Embryonic facial prominence (tissue), 1 donor: ENCODE results near the gene NPC1.
"Not testable (repeated sequence)": the region's sequence is repeated elsewhere in the genome, so short reads cannot be mapped to it uniquely, and the experiment has no call there.

ENCODE experiments used
- DNase-seq: peaks from one replicate; pipeline ENCODE4 v3.0.0-alpha.2; 2016; ENCODE audit errors: extremely low spot score

The NPC1 gene

DNA sequence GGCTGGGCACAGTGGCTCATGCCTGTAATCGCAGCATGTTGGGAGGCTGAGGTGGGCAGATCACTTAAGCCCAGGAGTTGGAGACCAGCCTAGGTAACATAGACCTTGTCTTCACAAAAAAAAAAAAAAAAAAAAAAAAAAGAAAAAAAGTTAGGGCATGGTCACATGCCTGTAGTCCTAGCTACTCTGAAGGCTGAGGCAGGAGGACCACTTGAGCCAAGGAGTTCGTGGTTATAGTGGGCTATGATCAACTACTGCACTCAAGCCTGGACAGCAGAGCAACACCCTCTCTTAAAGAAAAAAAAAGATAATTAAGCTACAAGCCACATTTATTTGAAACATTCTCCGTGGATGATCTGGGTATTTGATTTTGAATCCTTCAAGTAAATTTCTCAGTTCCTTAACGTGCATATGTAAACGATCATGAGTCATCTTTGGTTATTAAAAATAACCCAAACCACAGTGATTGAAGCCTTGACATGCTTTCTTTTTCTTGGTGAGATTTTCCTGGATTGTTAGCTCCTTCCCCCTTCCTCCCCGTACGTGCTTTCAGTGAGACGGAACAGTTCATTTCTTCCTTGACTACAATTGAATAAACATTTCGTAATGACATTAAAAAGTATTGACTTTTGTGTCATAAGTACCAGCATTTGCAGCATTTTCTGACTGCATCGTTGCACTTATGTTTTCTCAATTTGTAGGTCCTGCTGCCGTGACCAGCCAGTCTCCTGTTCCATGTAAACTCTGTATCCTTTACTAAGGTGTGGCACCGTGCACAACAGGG, 62.7 kb downstream of the NPC1 start:
- no peak for DNase-seq

DNA sequence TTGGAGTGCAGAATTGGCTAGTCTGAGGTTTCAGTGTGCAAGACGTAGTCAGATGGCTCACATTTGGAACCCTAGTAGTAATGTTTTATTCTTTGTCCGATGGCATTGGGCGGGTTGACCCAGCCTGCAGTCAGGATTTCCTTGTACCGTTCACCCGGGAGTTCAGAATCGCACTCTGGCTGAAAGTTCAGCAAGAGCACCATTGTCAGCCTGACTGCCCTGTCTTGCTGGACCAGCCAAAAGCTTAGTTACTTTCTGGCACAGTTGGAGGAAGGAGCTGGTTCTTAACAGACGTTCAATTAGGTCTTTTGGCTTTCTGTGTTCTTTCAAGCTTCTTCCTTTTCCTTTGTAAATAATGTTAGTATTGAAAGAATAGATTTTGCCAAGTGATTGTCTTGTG, 64.4 kb downstream of the NPC1 start:
- no peak for DNase-seq

DNA sequence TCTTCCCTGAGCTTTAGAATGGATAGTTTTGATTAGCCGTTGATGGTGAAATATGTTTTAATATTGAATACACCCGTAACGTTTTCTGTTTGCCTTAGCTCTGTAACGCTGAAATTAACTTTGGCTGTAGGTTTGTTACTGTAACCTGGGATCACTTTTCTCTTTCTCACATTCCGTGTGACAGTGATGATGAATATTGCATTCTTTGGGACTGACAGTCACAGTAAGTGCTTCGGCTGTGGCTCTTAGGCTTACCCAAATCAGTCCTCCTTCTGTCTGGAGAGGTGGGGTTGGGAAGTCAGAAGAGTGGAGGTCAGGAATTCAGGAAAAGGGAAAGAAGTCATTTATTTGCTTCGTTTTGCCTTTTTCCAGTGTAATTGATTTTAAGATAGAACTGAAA, 65.0 kb downstream of the NPC1 start:
- DNase-seq = no peak

DNA sequence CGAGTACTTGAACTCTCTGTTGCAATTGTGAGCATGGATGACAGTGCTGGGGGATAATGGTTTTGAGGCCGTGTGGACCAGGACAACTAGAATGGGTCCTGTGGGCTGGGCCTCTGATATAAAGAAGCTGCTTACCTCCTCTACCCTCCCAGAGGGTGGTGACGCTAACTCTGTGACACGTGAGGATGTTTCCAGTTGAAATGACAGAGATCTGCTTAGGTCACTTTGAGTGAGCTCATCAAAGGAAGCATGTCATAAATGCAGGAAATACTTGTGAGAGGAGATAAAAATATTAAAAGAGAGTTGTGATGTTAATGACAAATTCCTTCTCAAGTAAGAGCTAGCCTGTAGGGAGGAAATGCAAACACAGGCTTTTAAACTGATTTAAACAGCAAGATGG, 66.6 kb downstream of the NPC1 start:
- no peak for DNase-seq

DNA sequence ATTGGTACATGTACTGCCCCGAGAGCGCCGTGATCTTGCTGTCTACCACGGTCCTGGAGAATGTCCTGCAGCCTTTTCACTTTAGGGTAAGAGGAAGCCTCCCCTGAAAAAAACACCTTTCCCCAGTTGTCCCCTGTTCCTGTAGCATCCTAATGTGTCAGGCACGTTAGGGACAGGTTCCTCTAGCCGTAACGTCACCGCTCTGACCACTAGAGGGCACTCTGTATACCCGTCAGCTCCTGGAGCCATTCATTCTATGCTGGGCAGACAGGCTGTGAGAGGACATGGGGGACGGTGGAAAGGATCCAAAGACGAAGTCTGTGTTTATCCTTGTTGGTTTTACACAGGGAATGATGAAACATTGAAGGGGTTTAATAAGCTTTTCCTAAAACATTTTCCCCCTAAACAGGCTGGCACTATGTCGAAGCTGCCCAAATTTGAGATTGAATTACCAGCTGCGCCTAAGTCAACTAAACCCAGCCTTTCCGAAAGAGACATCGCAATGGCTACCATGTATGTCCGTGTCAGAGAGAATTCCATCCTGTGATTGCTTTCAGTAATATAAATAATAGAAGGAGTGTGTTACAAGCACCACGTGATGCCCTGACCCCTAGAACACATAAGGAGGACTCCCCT, 70.3 kb downstream of the NPC1 start:
- peak; percentile 37 for DNase-seq

GRCh38 chr18:23512641-23513040, 73.7 kb downstream of the NPC1 start:
- no peak for DNase-seq

GRCh38 chr18:23512216-23512615, 74.1 kb downstream of the NPC1 start:
- not testable (repeated sequence) for DNase-seq

GRCh38 chr18:23510923-23511322, 75.4 kb downstream of the NPC1 start:
- not testable (repeated sequence) for DNase-seq

DNA sequence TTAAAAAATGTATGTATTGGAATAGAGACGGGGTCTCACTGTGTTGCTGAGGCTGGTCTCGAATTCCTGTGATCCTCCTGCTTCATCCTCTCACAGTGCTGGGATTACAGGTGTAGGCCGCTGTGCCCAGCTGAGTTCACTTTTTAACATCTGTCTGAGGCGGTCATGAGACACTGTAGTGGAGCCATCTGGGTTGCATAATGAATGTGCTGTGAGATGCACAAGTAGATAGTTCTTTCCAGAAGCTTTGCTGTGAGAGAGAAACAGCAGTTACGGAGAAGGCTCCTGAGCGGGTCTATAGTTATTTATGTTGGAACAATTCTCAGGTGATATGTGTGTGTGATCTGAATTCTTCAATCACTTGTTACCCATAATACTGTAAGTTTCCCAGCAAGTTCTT, 79.9 kb downstream of the NPC1 start:
- DNase-seq = no peak

GRCh38 chr18:23504720-23505119, 81.6 kb downstream of the NPC1 start:
- no peak for DNase-seq

DNA sequence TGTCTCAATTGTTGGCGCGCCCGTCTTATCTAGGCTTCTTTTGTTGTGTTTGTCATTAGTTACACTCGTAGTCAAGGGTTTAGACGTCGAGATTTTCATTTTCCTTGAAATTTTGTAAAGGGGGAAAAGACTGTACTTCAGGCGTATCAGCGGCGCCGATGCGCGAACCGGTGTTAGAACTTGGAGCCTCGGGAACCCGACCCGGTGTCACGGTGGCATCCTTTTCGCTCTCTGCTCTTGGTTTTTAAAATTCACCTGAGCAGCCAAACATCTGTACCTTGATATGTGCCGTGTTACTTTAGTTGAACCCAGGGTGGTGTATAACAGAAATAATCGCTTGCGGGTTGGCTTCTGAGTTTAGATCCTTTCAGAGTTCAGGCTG, 82.4 kb downstream of the NPC1 start:
- no peak for DNase-seq

DNA sequence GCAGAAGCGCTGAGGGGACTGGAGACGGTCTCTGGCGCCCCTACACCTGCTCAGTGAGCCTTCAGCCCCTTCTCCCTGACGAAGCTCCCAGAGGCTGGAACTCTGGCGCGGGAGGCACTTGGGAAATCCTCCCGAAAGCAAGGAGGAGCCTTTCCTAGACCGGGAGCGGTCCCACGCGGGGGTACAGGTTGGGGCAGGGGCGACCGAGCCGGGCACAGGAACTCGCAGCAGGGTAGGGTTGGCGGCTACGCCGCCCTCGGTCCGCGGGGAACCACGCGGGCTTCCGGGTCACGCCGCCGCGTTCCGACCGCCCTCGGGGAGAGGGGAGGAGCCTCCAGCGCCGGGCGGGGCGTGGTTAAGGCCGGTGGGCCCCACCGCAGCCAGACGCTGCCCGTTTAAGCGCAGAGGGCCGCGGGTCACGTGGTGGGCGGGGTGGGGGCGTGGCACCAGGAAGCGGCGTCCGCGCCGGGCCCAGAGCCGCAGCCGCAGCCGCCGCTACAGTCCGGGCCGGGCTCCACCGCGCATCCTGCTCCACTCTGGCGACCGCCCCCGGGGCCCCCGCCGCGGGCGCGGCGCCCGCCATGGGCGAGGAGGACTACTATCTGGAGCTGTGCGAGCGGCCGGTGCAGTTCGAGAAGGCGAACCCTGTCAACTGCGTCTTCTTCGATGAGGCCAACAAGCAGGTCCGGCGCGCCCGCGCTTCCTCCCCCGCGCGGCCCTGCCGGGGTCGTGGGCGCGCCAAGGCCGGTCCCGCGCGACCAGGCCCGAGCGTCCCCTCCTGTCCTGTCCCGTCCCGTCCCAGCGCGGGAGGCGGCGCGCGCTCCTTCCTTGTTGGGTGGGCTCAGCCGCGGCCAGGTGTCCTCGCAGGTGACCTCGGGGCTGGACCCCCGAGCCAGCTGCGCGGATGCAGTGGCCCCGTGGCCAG, 83.0 kb downstream of the NPC1 start, which contains the start of gene RMC1:
Gene RMC1, plus strand, starts transcription at position 474 of the 925 bp plus-strand sequence. Its CDS starts 108 bp downstream, at position 582.
- peak; percentile 81 for DNase-seq

- no peak for DNase-seq
Measured at GRCh38 chr18:23502516-23503037, 83.7 kb downstream of the NPC1 start.

DNA sequence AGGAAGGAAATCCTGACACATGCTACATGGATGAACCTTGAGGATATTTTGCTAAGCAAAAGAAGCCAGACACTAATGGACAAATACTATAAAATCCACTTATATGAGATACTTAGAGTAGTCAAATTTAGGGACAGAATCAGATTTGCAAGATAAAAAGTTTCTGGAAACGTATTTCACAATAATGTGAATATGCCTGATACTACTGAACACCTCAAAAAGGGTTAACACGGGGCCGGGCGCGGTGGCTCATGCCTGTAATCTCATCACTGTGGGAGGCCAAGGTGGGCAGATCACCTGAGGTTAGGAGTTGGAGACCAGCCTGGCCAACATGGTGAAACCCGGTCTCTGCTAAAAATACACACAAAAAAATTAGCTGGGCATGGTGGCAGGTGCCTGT, 84.7 kb downstream of the NPC1 start:
- DNase-seq = no peak

DNA sequence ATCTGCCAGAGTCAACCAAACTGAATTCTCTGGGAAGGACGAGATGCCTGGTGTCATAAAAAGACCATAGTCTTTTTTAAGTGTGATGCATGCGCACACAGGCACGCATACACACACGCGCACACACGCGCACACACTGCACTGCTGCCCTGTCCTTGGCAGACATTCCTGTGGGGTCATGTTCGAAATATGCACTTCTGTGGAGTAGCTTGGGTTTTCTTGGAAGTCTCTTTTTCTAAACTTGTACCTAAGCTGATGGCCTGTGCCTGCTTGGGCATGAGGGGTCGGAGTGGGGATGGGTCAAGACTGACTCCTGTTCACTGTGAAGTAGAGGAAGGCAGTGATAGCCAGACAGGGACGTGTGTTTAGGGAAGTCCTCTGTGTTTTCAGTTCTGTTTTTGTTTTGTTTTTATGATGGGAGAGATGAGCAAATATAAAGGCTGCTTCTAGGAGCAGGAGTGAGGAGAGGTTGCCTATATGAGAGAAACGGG, 87.0 kb downstream of the NPC1 start:
- no peak for DNase-seq

- no peak for DNase-seq
Measured at GRCh38 chr18:23498877-23499276, 87.4 kb downstream of the NPC1 start.

- DNase-seq = no peak
Measured at GRCh38 chr18:23498117-23498516, 88.2 kb downstream of the NPC1 start.

DNA sequence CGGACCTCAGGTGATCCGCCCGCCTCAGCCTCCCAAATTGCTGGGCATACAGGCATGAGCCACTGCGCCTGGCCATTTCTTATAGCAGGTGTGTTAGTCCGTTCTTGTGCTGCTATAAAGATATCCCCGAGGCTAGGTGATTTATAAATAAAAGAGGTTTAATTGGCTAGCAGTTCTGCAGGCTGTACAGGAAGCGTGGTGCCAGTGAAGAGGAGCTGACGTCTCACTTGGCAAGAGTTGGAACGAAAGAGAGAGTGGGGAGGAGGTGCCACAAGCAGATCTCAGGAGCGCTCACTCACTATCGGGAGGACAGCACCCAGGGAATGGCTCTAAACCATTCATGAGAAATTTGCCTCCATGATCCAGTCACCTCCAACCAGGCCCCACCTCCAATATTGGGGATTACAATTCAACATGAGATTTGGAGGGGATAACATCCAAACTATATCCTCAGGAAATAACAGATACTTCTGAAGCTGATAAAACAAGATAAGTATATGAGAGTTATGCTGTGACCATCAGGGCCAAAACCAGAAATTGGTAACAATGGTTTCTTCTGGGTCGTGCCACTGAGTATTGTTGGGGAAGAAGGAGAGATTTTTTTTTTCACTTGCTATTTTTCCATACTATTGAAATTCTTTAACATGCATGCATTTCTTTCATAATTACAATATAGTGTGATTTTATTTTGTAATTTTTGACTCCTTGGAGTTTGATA, 90.4 kb downstream of the NPC1 start:
- DNase-seq = no peak

- DNase-seq = no peak
Measured at GRCh38 chr18:23494992-23495391, 91.3 kb downstream of the NPC1 start.

DNA sequence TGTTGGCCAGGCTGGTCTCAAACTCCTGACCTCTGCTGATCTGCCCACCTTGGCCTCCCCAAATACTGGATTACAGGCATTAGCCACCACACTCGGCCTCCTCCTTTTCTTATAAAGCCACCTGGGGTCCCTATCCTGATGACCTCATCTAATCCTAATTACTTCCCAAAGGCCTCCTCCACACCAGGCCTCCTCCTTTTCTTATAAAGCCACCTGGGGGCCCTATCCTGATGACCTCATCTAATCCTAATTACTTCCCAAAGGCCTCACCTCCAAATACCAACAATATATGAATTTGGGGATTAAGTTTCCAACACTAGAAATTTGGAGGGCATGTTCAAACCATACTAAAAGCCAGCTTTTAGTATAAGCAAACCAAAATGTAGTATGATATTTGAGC, 92.7 kb downstream of the NPC1 start:
- no peak for DNase-seq

- DNase-seq = not testable (repeated sequence)
Measured at GRCh38 chr18:23489586-23489985, 96.7 kb downstream of the NPC1 start.
